GM12801 (cell line): ENCODE results near the gene CENPP.

Experiments used
- TF ChIP-seq, protein P1 (sequence below): IDR thresholded peaks from one replicate; pipeline ENCODE4 v1.5.1; 2011; ENCODE audit warnings: control low read depth; ENCODE audit not compliant: insufficient read length; ENCODE audit errors: extremely low read depth

CENPP gene

GRCh38 chr9:92663126-92663525, 337.4 kb downstream of the CENPP start:
- TF ChIP-seq, protein P1, sequence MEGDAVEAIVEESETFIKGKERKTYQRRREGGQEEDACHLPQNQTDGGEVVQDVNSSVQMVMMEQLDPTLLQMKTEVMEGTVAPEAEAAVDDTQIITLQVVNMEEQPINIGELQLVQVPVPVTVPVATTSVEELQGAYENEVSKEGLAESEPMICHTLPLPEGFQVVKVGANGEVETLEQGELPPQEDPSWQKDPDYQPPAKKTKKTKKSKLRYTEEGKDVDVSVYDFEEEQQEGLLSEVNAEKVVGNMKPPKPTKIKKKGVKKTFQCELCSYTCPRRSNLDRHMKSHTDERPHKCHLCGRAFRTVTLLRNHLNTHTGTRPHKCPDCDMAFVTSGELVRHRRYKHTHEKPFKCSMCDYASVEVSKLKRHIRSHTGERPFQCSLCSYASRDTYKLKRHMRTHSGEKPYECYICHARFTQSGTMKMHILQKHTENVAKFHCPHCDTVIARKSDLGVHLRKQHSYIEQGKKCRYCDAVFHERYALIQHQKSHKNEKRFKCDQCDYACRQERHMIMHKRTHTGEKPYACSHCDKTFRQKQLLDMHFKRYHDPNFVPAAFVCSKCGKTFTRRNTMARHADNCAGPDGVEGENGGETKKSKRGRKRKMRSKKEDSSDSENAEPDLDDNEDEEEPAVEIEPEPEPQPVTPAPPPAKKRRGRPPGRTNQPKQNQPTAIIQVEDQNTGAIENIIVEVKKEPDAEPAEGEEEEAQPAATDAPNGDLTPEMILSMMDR: no peak

DNA sequence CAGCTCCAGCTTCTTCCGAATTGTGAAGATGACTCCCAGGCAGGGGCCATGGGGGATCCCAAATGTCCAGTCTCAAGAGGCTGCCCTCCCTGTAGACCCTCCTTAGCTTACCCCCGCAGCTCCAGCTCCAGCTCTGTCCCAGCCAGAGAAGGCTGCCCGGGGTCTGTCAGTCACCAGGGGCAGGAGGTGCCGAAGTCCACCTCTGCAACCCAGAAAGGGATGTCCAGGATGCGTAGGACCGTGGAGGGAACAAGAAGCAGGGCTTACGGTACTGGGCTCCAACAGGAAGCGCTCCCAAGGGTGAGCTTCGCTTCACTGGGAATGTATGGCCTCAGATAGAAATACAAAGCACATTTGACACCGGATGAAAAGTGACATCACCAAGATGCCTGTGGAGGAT, 338.2 kb downstream of the CENPP start:
- TF ChIP-seq, protein P1: no peak

DNA sequence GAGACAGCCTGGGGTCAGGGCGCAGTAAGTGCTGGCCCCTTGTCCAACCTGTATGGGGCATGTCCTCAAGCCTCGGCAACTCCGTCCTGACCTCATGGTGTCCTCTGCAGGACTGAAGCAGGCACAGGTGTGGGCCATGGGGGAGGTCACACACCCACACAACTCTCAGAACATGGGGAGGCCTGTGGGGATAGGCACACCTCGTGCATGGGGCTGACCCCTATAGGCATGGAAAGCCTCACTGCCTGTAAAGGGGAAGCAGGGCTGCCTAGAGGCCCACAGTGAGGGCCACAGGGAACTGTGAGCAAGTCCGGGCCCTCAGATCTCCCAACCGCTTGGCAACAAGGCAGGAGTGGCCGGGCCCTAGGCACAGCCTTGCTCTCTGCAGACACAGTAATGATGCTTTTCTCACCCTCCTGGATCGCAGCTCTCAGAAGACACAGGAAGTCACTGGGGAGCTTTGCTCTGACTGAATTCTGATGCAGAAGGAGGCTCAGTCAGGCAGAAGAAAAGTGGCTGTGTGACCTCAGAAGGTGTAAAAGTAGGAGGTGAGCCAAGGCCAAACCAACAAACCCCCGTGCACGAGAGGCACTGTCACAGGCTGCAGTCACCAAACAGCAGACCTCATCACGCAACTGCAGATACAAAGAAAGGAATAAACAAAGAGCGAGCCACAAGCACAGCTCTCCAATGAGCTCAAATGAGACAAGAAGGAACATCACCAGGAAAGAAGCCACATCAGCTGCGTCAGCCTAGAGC, 338.8 kb downstream of the CENPP start:
- TF ChIP-seq, protein P1: no peak

GRCh38 chr9:92665836-92666235, 340.1 kb downstream of the CENPP start:
- TF ChIP-seq, protein P1: no peak

DNA sequence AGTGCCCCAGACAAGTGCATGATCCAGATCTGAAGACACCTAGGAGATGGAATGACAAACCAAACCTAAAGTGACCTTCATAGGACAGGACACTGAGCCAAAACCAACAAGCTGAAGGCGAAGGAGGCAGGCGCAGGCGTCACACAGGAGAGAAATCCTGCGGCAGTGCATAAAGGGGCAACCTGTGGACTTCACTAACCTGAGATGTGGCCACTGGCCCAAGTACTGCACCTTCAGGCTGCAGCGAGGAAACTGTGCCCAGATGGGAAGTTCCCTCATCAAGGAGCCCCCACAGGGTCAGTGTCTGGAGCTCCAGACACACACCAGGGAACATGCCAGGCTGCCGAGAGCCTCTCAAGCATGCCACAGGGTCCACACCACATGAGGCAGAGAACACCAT, 340.5 kb downstream of the CENPP start:
- TF ChIP-seq, protein P1: no peak

GRCh38 chr9:92666912-92667532, 341.3 kb downstream of the CENPP start:
- TF ChIP-seq, protein P1: no peak

GRCh38 chr9:92668746-92669526, 343.2 kb downstream of the CENPP start:
- TF ChIP-seq, protein P1: no peak
